Activated CD8-positive, alpha-beta T cell treated with anti-CD3 and anti-CD28 coated beads for 36 hours (primary cell): ENCODE results near the gene KIAA1328. TPM values are rescaled to one million over a fixed set of nuclear protein-coding genes. Genes with fewer than 3 reads are reported as not detected.

ENCODE experiments used
- ATAC-seq: fragments of 200-7000 bp; cut with Tn5 transposase; one replicate; pipeline ENCODE4 v1.10.0; 2021; ENCODE audit warnings: mild to moderate bottlenecking, moderate library complexity
- CTCF ChIA-PET: fragments of 350-600 bp; sonication (Branson Sonifier 250); formaldehyde crosslinking; loops from one replicate; lab custom pipeline; 2021; ENCODE audit warnings: antibody characterized with exemption; lab: Charles Lee
- POLR2A ChIA-PET: fragments of 350-600 bp; sonication (Branson Sonifier 250); formaldehyde crosslinking; loops from one replicate; lab custom pipeline; 2021; ENCODE audit warnings: antibody characterized with exemption; lab: Charles Lee
- DNase-seq: peaks from one replicate; pipeline ENCODE4 v3.0.0-alpha.2; 2020
- H3K27ac Mint-ChIP-seq: one replicate; pipeline ENCODE4 v1.8.0; 2021; ENCODE audit warnings: mild to moderate bottlenecking, mixed read lengths
- H3K27me3 Mint-ChIP-seq: one replicate; pipeline ENCODE4 v1.8.0; 2021; ENCODE audit warnings: mixed read lengths
- H3K36me3 Mint-ChIP-seq: one replicate; pipeline ENCODE4 v1.8.0; 2021; ENCODE audit warnings: low read depth, mixed read lengths
- H3K4me1 Mint-ChIP-seq: one replicate; pipeline ENCODE4 v1.8.0; 2021; ENCODE audit warnings: low read depth, mixed read lengths
- H3K4me3 Mint-ChIP-seq: one replicate; pipeline ENCODE4 v1.8.0; 2021; ENCODE audit warnings: mild to moderate bottlenecking, moderate library complexity, mixed read lengths
- H3K9me3 Mint-ChIP-seq: one replicate; pipeline ENCODE4 v1.8.0; 2021; ENCODE audit warnings: mixed read lengths
- intact Hi-C: fragments of 100-400 bp; cut with micrococcal nuclease; formaldehyde crosslinking; loops from one replicate; pipeline ENCODE4 v1.10.0; 2022
- total RNA-seq, 2 experiments: library from RNA; stranded (reverse); gene quantifications; one replicate each; pipeline ENCODE4 v1.2.3, GENCODE V29; 2021
- TF ChIP-seq, protein P1 (sequence below): fragments of 200-600 bp; IDR thresholded peaks from one replicate; pipeline ENCODE4 v1.8.0; 2022; ENCODE audit warnings: antibody characterized with exemption, mild to moderate bottlenecking

The KIAA1328 gene
- total RNA-seq, 2 experiments from 2014 or later: 5.9 to 6.1 TPM

DNA sequence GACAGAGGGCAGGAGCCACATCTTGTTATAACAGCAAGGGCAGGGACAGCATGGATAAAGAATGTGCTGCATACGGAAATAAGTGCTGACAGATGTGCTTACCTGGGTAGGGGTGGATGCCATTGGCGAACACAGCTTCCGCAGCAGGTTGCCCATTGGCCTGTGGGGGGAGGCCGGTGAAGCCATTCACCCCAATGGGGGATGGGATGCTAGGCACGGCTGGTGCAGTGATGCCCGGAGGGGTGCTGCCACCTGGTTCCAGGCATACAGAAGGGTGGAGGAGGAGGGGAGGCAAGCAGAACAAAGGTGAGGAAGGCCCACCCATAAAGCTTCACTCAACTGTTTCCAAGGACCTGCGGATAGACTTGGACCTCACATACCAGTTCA lies 441.7 kb downstream of the KIAA1328 start:
- Mint-ChIP-seq H3K4me3 (no peak overlapping the region), H3K9me3 (peaks cover 2% of the 10 kb centered on the region), H3K27ac (no peak overlapping the region), H3K27me3 (peaks cover 17% of the 10 kb centered on the region), H3K36me3 (no peaks in the 10 kb centered on the region), H3K4me1 (no peaks in the 10 kb centered on the region)
- TF ChIP-seq, protein P1, sequence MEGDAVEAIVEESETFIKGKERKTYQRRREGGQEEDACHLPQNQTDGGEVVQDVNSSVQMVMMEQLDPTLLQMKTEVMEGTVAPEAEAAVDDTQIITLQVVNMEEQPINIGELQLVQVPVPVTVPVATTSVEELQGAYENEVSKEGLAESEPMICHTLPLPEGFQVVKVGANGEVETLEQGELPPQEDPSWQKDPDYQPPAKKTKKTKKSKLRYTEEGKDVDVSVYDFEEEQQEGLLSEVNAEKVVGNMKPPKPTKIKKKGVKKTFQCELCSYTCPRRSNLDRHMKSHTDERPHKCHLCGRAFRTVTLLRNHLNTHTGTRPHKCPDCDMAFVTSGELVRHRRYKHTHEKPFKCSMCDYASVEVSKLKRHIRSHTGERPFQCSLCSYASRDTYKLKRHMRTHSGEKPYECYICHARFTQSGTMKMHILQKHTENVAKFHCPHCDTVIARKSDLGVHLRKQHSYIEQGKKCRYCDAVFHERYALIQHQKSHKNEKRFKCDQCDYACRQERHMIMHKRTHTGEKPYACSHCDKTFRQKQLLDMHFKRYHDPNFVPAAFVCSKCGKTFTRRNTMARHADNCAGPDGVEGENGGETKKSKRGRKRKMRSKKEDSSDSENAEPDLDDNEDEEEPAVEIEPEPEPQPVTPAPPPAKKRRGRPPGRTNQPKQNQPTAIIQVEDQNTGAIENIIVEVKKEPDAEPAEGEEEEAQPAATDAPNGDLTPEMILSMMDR: no peak
- CTCF ChIA-PET: no interaction called here
- ATAC-seq (no peak), DNase-seq (no peak)
- intact Hi-C loops: no loop called here
- POLR2A ChIA-PET: no interaction called here

DNA sequence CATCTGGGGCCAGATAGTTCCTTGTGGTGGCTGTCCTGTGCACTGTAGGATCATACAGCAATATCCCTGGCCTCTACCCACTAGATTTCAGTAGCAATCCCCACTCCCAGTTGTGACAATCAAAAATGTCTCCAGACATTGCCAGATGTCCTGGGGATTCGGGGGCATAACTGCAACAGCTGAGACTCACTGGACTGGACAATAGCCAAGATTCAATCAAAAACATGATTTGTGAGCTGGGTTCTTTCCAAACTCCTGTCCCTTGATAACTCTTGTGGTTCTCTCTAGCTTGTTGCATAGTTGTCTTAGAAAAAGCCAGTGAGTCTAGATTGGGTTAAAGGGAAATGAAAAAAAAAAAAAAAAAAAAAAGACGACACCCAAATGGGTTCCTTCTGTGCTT lies 443.3 kb downstream of the KIAA1328 start:
- Mint-ChIP-seq H3K4me3 (no peak overlapping the region), H3K27me3 (peaks cover 23% of the 10 kb centered on the region), H3K36me3 (no peaks in the 10 kb centered on the region), H3K4me1 (no peaks in the 10 kb centered on the region), H3K9me3 (peaks cover 2% of the 10 kb centered on the region), H3K27ac (no peak overlapping the region)
- no peak for ATAC-seq
- TF ChIP-seq, protein P1: no peak
- CTCF ChIA-PET: interaction anchor here (0.6 kb wide), 1 partner anchor 293 kb away, joined by 4 read pairs; the partner anchor contains the start of gene CELF4
- DNase-seq: no peak
- intact Hi-C loops: no loop called here
- POLR2A ChIA-PET: no interaction called here

DNA sequence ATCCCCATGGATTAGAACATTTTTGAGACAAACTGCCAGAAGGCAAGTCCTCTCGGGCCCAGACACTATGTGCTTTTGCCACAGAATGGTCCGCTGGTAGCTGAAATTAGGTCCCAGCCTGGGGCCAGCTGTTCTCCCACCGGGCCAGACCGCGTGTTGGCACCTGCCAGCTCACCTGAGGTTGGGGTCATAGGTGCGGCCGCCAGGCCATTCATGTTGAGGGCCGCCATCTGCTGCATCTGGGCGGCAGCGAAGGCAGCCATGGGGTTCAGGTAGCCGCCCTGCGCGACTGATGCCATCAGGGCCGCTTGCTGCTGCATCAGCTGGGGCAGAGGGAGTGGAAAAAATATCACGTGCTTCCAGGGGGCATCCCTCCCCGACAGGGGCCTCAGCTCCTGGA lies 443.9 kb downstream of the KIAA1328 start:
- TF ChIP-seq, protein P1: no peak
- Mint-ChIP-seq H3K9me3 (peaks cover 2% of the 10 kb centered on the region), H3K36me3 (no peaks in the 10 kb centered on the region), H3K27ac (no peak overlapping the region), H3K4me3 (no peak overlapping the region), H3K27me3 (peaks cover 24% of the 10 kb centered on the region), H3K4me1 (no peaks in the 10 kb centered on the region)
- ChIA-PET CTCF (no interaction called here), POLR2A (no interaction called here)
- intact Hi-C loops: no loop called here
- ATAC-seq (no peak), DNase-seq (no peak)

DNA sequence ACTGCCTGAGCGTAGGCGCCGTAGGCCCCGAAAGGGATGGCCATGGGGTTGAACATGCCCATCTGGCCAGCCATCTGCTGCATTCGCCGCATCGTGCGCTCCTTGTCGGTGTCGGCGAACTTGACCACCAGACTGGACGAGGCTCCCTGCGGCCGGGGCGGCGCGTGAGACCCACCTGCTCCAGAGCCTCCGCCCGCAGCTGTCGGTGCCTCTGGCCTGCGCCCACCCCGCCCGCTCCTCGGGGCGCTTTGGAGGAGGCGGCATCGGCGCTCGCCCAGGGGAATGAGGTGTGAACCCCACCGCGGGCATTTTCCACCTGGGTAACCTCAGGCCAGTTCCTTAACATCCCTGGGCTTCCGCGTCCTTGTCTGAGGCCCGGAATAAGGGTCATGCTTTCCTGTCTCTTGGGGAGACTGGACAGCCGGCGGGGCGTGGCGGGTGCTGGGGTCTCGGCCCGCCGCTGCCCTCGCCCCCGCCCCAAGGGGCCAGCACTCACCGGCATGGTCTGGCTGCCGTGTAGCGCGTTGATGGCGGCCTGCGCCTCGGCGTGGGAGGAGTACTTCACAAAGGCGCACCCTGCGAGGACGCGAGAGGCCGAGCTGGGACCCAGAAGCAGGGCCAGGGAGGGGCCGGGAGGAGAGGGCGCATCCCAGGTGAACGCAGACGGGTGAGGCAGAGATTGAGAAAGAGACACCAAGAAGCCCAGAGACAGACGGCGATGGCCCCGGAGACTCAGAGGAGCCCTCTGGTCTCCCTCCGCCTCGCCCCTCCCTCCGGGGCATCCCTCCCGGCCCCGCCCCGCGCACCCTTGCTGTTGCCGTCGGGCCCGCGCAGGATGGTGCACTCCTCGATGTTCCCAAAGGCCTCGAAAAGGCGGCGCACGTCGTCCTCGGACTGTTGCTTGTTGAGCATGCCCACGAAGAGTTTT lies 445.6 kb downstream of the KIAA1328 start:
- H3K27me3 Mint-ChIP-seq: peaks cover 27% of the 10 kb centered on the region
- DNase-seq (no peak), ATAC-seq (no peak)
- no peaks in the 10 kb centered on the region for H3K4me1 Mint-ChIP-seq
- H3K4me3 Mint-ChIP-seq: no peak overlapping the region
- no peaks in the 10 kb centered on the region for H3K36me3 Mint-ChIP-seq
- TF ChIP-seq, protein P1: no peak
- intact Hi-C loops: no loop called here
- ChIA-PET POLR2A (no interaction called here), CTCF (no interaction called here)
- no peak overlapping the region for H3K27ac Mint-ChIP-seq
- H3K9me3 Mint-ChIP-seq: peaks cover 2% of the 10 kb centered on the region

DNA sequence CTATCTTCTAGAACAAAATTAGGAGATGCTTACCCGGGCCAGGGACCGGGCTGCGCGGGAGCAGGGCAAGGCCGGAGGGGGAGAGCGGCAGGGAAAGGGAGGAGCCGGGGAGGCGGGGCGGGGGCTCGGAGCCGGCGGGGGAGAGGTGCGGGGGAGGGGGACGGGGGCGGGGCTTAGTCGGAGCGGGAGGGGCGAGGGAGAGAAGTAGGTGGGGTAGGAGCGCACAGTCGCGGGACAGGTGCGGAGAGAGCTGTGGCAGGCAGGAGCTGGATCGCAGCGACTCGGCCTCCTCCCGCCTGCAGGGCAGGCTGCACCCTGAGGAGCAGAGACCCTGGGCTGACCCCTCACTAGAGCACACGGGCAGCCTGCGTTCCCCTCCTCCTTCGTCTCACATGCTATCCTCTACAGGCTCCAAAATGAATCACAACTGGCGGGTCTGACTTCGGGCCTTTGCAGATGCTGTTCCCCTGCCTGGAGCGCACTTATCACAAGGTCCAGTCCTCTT lies 446.4 kb downstream of the KIAA1328 start:
- ATAC-seq: no peak

More for the DNA sequence above, 446.4 kb downstream of the KIAA1328 start:
- H3K27ac Mint-ChIP-seq: no peak overlapping the region
- no peaks in the 10 kb centered on the region for H3K36me3 Mint-ChIP-seq
- no peak for DNase-seq
- intact Hi-C loops: no loop called here
- POLR2A ChIA-PET: no interaction called here
- no peak overlapping the region for H3K4me3 Mint-ChIP-seq
- CTCF ChIA-PET: no interaction called here
- H3K27me3 Mint-ChIP-seq: peaks cover 27% of the 10 kb centered on the region
- TF ChIP-seq, protein P1: no peak
- H3K9me3 Mint-ChIP-seq: peaks cover 2% of the 10 kb centered on the region
- H3K4me1 Mint-ChIP-seq: no peaks in the 10 kb centered on the region
